ENCODE results near the gene POPDC2.

DNA sequence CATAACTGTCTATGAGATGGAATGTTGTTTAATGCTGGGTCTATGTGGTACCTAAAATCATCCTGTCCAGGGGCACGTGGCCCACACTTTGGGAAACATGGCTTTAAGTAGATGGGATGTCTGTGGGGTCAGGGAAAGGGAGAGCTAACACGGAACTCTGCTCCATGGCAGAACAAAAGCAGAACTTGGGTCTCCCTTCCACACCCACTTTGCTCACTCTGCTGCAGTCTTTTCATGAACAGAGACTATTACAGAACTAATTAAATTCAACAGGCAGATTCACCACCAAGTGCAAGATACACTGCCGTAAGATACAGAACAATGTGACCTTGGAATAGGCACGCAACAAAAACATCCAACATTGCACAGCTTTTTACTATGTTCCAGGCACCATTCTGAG, 28.2 kb downstream of the POPDC2 start:
- TF ChIP-seq CTCF (IDR thresholded peaks at IDR 0.05) (no peak), POLR2A (IDR thresholded peaks at IDR 0.05) (no peak)
